Measurements from ENCODE around the gene IFNAR1.
A peak's percentile ranks its signal among the peaks of the same experiment; 100 is the strongest.

IFNAR1 gene

DNA sequence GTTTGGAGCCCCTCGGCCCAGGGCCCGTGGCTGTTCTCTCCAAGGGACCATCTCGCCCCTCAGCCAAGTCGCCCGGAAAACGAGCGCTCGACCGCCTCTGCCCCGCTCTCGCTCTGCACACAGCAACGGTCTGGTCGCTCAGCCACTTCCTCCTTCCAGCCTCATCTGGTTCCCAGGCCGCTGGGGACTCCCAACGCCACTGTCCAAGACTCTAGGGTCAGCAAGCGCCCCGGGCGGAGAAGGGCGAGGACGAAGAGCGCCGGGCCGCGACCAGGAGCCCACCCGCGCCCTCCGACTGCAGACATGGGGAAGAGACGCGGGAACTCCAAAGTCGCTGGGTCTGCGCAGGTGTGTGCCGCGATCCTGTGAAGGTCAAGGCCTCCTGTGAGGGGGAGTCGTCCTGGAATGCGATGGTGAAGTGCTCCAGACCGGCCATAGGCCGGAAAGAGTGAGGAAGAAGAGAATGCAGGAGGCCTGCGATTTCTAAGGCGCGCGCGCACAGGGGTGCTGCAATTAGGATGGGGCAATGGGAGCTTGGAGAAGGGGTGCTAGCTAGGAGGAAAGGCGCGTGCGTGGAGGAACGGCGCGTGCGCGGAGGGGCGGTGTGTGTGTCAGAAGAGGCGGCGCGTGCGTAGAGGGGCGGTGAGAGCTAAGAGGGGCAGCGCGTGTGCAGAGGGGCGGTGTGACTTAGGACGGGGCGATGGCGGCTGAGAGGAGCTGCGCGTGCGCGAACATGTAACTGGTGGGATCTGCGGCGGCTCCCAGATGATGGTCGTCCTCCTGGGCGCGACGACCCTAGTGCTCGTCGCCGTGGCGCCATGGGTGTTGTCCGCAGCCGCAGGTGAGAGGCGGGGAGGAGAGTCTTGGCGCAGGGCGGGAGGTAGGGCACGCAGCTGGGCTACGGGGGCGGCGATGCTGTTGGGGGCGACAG is at the start of gene IFNAR1:
TSS of gene IFNAR1 (plus strand) at position 680 of the 931 bp plus-strand sequence. CDS start at position 766, 86 bp downstream.
- TF ChIP-seq, protein P1, sequence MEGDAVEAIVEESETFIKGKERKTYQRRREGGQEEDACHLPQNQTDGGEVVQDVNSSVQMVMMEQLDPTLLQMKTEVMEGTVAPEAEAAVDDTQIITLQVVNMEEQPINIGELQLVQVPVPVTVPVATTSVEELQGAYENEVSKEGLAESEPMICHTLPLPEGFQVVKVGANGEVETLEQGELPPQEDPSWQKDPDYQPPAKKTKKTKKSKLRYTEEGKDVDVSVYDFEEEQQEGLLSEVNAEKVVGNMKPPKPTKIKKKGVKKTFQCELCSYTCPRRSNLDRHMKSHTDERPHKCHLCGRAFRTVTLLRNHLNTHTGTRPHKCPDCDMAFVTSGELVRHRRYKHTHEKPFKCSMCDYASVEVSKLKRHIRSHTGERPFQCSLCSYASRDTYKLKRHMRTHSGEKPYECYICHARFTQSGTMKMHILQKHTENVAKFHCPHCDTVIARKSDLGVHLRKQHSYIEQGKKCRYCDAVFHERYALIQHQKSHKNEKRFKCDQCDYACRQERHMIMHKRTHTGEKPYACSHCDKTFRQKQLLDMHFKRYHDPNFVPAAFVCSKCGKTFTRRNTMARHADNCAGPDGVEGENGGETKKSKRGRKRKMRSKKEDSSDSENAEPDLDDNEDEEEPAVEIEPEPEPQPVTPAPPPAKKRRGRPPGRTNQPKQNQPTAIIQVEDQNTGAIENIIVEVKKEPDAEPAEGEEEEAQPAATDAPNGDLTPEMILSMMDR (IDR thresholded peaks at IDR 0.05; ENCODE audit: low read length, missing control alignments), result no peak
- DNase-seq (ENCODE audit: low read depth), result peak; percentile 98
- H3K4me3 ChIP-seq (replicated peaks; ENCODE audit: low read depth, low read length), result peak within 1 kb of the TSS; percentile 97

DNA sequence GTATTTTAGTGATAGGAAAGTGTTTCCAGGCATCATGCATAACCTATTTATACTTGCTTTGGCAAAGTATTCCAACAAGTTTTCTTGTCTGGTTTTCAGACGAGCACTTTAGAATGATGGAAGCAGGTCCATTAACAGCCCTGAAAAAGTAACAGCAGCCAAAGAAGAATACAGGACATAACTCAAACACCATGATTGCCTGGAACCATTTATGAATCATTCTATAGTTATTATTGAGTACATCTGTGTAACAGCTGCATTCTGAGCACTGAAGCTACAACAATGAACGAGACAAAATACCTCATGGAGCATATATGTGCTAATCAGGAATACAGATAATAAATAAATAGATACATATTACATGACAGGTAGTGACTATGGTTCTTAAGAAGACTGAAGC is 46.0 kb upstream of the IFNAR1 start:
- DNase-seq (ENCODE audit: low read depth), result no peak
- TF ChIP-seq, protein P1 (IDR thresholded peaks at IDR 0.05; ENCODE audit: low read length, missing control alignments), result no peak

DNA sequence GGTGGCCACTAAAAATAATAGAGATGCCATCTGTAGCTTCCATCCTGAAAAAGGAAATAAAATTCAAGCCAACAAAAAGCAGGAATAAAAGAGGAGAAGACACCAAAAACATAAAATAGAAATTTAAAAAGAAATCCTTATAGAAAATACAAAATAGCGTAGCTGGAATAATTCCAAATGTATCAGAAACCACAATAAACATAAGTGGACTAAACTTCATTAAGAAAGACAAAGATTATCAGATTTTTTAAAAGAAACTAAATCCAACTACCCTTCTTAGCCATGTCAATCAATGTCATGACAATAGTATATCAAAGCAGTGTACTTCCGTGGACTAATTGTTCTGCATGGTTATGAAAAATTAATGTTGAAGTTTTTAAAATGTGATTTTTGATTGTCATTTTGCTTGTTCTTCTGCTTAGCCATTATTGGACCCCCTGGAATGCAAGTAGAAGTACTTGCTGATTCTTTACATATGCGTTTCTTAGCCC is 45.4 kb upstream of the IFNAR1 start:
- H3K4me3 ChIP-seq (replicated peaks; ENCODE audit: low read depth, low read length), result no peak overlapping the region
- DNase-seq (ENCODE audit: low read depth), result no peak
- TF ChIP-seq, protein P1 (IDR thresholded peaks at IDR 0.05; ENCODE audit: low read length, missing control alignments), result no peak

More for the DNA sequence above, 46.0 kb upstream of the IFNAR1 start:
- H3K4me3 ChIP-seq (replicated peaks; ENCODE audit: low read depth, low read length), result no peak overlapping the region

DNA sequence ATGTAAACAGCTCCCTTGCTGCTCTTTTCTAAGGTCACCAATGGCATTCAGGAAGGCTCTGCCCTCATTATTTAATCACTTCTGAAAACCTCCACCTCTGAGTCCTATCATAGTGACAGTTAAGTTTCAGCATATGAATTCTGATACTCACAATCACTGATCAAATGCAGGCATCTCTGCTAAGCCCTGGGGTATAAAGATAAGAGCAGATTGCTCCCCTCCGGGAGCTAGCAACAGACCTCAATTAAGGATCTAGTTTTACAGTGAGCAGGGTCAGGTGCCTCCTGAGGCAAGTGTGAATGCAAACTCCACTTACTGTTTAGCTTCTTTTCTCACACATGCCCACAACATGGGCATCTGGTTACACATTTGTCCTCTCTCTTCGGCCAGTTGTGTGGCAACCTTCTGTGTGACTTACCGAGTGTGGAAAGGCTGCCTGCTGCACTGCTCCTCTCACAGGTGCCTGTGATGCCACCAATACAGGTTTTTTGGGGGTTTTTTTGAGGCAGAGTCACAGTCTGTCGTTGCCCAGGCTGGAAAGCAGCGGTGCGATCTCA is 43.6 kb upstream of the IFNAR1 start:
- DNase-seq (ENCODE audit: low read depth), result no peak
- TF ChIP-seq, protein P1 (IDR thresholded peaks at IDR 0.05; ENCODE audit: low read length, missing control alignments), result no peak
- H3K4me3 ChIP-seq (replicated peaks; ENCODE audit: low read depth, low read length), result no peak overlapping the region

DNA sequence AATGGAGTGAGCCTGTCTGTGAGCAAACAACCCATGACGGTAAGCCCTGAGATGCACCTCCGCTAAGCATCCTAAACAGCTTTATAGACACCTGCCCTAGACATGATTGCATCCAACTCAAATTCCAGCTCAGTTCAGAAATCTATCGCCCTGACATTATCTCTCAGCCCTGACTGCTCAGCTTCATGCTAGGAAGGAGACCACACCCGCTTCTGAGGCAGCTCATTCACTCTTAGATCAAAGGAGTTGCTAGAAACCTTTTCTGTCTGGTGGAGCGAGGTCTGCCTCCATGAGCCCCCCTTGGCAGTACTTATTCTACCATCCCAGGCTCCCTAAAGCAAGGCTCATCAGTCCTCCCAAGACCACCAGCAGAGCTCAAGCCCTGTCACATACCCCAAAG is 41.6 kb upstream of the IFNAR1 start:
- TF ChIP-seq, protein P1 (IDR thresholded peaks at IDR 0.05; ENCODE audit: low read length, missing control alignments), result no peak
- H3K4me3 ChIP-seq (replicated peaks; ENCODE audit: low read depth, low read length), result no peak overlapping the region
- DNase-seq (ENCODE audit: low read depth), result no peak

DNA sequence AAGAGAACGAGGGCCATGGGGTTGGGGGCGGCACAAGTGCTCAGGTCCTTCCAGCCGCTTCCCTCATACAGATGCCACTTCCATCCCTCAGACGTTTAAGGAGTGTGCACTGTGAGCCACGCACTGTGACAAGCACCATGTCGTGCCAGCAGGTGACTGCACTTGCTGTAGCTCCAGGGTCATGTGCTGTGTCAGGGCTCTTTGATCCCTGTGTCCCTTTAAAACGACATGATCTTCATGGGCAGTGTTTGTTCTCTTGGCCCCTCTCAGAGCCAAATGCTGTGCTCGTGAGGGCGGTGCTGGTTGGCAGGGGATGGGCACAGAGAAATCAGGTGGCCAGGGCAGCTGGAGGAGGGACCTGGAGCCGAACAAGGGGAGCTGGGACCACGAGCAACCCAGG is 38.7 kb upstream of the IFNAR1 start:
- DNase-seq (ENCODE audit: low read depth), result no peak
- TF ChIP-seq, protein P1 (IDR thresholded peaks at IDR 0.05; ENCODE audit: low read length, missing control alignments), result no peak
- no peak overlapping the region for H3K4me3 ChIP-seq (replicated peaks; ENCODE audit: low read depth, low read length)

Data from fibroblast of pulmonary artery (primary cell).